GM19452 (cell line): Measurements from ENCODE around the gene CYYR1.

Source experiments
- ATAC-seq: cut with Tn5 transposase; IDR thresholded peaks from one replicate; pipeline ENCODE4 v1.9.1; 2021; ENCODE audit not compliant: unreplicated experiment

The CYYR1 gene

GRCh38 chr21:26438976-26439375 lies 134.1 kb downstream of the CYYR1 start:
- ATAC-seq: no peak

- ATAC-seq: no peak
Measured at GRCh38 chr21:26437326-26438009, 135.6 kb downstream of the CYYR1 start.

GRCh38 chr21:26433386-26433785 lies 139.7 kb downstream of the CYYR1 start:
- ATAC-seq: no peak

DNA sequence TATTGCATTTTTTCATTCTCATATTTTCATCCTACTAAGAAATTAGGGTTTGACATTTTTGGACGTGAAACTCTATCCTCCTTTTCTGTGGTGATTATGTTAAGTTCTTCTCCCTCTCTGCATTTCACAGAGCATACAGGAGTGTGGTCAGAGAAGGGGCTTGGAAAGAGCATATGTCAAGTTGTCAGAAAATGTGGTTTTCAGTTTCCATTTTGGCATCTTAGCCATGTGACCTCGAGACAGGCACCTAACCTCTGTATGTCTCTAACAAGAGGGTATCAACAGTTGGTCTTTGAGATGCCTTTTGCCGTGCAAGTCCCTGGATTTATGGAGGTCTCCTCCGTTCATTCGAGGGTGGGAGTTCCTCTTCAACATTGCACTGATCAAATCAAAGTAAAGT lies 140.7 kb downstream of the CYYR1 start:
- no peak for ATAC-seq

GRCh38 chr21:26425576-26425975 lies 147.5 kb downstream of the CYYR1 start:
- ATAC-seq: no peak

DNA sequence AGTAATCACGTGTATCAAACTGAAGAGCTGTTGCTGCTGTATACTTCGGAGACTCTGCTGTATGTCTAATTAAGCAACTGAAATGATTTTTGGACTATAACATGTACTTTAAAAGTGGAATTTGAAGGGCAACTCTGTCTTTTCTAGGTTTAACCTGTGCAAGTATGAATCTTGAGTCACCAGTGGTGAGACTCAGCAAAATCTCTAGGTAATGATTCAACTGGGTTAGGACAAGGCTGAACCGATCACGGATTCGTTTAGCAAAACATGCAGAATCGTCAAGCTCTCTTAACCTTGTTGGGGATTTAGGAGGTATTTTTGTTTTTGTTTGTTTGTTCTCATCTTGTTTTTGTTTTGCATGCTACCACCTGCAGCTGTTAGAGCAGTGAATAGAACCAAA lies 149.6 kb downstream of the CYYR1 start:
- ATAC-seq: no peak

GRCh38 chr21:26422706-26423105 lies 150.4 kb downstream of the CYYR1 start:
- ATAC-seq: no peak

DNA sequence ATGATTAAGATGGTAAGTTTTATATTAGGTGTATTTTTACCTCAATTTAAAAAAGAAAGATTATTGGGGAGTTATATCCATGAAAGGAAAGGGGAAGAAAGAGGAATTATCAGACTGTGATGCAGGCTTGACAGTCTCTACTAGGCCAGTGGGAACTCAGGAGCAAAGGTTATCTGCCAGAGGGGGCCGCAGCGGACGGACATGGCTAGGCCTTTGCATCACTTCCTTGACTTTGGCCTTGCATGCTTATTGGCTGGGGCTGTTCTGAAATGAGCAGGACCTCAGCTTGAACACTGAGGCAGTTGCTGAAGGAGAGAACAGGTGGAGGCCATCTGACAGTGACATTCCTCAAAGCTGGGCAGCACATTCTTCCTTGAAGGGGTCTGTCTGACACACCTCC lies 150.9 kb downstream of the CYYR1 start:
- no peak for ATAC-seq

DNA sequence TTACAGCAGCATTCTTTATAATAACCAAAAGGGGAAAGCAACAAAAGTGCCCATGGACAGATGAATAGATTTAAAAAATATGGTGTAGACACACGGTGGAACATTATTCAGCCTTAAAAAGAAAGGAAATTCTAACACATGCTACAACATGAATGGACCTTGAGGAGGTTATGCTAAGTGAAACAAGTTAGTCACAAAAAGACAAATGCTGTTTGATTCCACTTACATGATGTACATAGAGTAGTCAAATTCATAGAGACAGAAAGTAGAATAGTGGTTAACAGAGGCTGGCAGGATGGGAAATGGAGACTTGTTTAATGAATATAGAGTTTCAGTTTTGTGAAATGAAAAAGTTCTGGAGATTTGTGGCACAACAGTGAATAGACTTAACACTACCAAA lies 151.4 kb downstream of the CYYR1 start:
- ATAC-seq: no peak
